Ovary (tissue), 9 donors: ENCODE data around the gene DAAM1. TPM values are rescaled to one million over a fixed set of nuclear protein-coding genes. Genes with fewer than 3 reads are reported as not detected.

Experiments
- DNase-seq, 5 donors: peaks; one replicate each; pipeline ENCODE4 v3.0.0-alpha.2; 2019 to 2020
- H3K27ac ChIP-seq, 2 donors: fragments of 200-600 bp; one replicate each; pipeline versions ENCODE4 v1.5.1 to v1.8.0; 2019 to 2022
- H3K27me3 ChIP-seq: fragments of 200-600 bp; one replicate; pipeline ENCODE4 v1.8.0; 2022
- H3K36me3 ChIP-seq: fragments of 200-600 bp; sonication (generic); one replicate; pipeline ENCODE4 v1.5.1; 2019
- H3K4me1 ChIP-seq: one replicate; pipeline ENCODE4 v1.8.1; 2013; ENCODE audit warnings: mild to moderate bottlenecking, moderate library complexity; ENCODE audit not compliant: insufficient read depth
- H3K4me3 ChIP-seq: fragments of 200-600 bp; sonication (generic); one replicate; pipeline ENCODE4 v1.5.1; 2017
- H3K9me3 ChIP-seq, 2 donors: fragments of 200-600 bp in 1 of 2; sonication (generic) in 1 of 2; one replicate each; pipeline versions ENCODE4 v1.5.1 to v1.8.1; 2013 to 2019; ENCODE audit warnings: mild to moderate bottlenecking in 1 of 2, moderate library complexity in 1 of 2
- CTCF ChIP-seq, 3 donors: fragments of 450-650 bp in 2 of 3; fragments of 200-600 bp in 1 of 3; IDR thresholded peaks; one replicate each; pipeline versions ENCODE4 v1.5.1 to v1.8.0; 2016 to 2022; ENCODE audit warnings: antibody characterized with exemption in 3 of 3, mild to moderate bottlenecking in 1 of 3
- EP300 ChIP-seq: sonication (generic); formaldehyde crosslinking; IDR thresholded peaks from one replicate; pipeline ENCODE4 v1.6.1; 2017; ENCODE audit warnings: antibody characterized with exemption
- POLR2A ChIP-seq: fragments of 450-650 bp; IDR thresholded peaks from one replicate; pipeline ENCODE4 v1.6.1; 2017; ENCODE audit warnings: antibody characterized with exemption, mild to moderate bottlenecking, moderate library complexity
- WGBS, 3 donors: extraction: QIAGEN DNeasy Blood & Tissue Kit in 1 of 3; methylation state at CpG; one replicate each; pipeline versions ENCODE4 v1.1.5 to v1.1.7; 2013 to 2017; 5-methylcytosine and 5-hydroxymethylcytosine counted together
- intact Hi-C, 4 donors: fragments of 100-400 bp; cut with DNase I; formaldehyde crosslinking; loops; one replicate each; pipeline versions ENCODE4 v1.11.0 to v1.15.1; 2022 to 2023
- polyA plus RNA-seq, 2 donors: library from polyadenylated mRNA; stranded (reverse); fragments of 200-250 nt in 1 of 2; fragments of 350-450 nt in 1 of 2; fragmentation: Illumina TruSeq in 1 of 2; extraction: RNeasy Lipid Tissue Mini Kit (QIAGEN cat#74804) in 1 of 2; gene quantifications; one replicate each; pipeline ENCODE4 v1.2.3, GENCODE V29; 2013 to 2014
- total RNA-seq, 7 donors: library from RNA; depleted of rRNA in 2 of 7; stranded (reverse); fragments of >200 nt in 2 of 7; fragmentation: NEBNext Ultra II Directional in 3 of 7; extraction: Animal tissue kit (Norgen Biotek cat#: 25700) in 3 of 7; gene quantifications; one replicate each; pipeline versions ENCODE4 v1.1.0 to v1.2.4, GENCODE V29; 2016 to 2023
- donor health status: DM: no; HTN: no; CAD: no; lungs with moderate emphysema.
- donor health status: DM: no; HTN: no; CAD: no.
- donor health status: Bipolar disorder and iron deficiency.
- donor health status: DM: yes; HTN: yes; CAD: no.
- donor health status: DM: no; HTN: no; CAD: no.
- donor health status: DM: yes; HTN: yes; CAD: no.

The DAAM1 gene
- total and polyA plus RNA-seq, 9 donors = 19.0 to 83.3 (median 35.3) TPM

- intact Hi-C loops = no loop called here
- DNase-seq = no peak
- H3K27me3 ChIP-seq = no peaks in the 10 kb centered on the region
- no peak overlapping the region for H3K27ac ChIP-seq
- H3K9me3 ChIP-seq = no peaks in the 10 kb centered on the region
- H3K36me3 ChIP-seq = no peaks in the 10 kb centered on the region
- H3K4me1 ChIP-seq = peaks cover 18% of the 10 kb centered on the region
- 88 to 95% (median 90%) methylated on average over 3 of the region's 3 CpGs for WGBS, 3 donors
- TF ChIP-seq EP300 (no peak), POLR2A (no peak), CTCF (IDR thresholded peaks at IDR 0.05) (no peak)
- H3K4me3 ChIP-seq = no peak overlapping the region
These were observed 26.3 kb downstream of the DAAM1 start for GRCh38 chr14:59214702-59215302.

GRCh38 chr14:59215322-59215721, 26.9 kb downstream of the DAAM1 start:
- no peak overlapping the region for H3K4me3 ChIP-seq
- H3K27ac ChIP-seq = no peak overlapping the region
- no peaks in the 10 kb centered on the region for H3K27me3 ChIP-seq
- H3K4me1 ChIP-seq = peaks cover 17% of the 10 kb centered on the region
- intact Hi-C loops = no loop called here
- no peaks in the 10 kb centered on the region for H3K9me3 ChIP-seq
- 11 to 15% (median 11%) methylated on average over 7 of the region's 7 CpGs for WGBS, 3 donors
- TF ChIP-seq CTCF (IDR thresholded peaks at IDR 0.05) = no peak
- no peak for TF ChIP-seq EP300
- TF ChIP-seq POLR2A = no peak
- peak; percentile 36 to 83 (median 63) for DNase-seq
- H3K36me3 ChIP-seq = no peaks in the 10 kb centered on the region

- peaks cover 21% of the 10 kb centered on the region for H3K4me1 ChIP-seq
- WGBS, 3 donors = 88 to 93% (median 93%) methylated on average over 4 of the region's 4 CpGs
- H3K36me3 ChIP-seq = no peaks in the 10 kb centered on the region
- no peaks in the 10 kb centered on the region for H3K27me3 ChIP-seq
- H3K4me3 ChIP-seq = no peak overlapping the region
- H3K27ac ChIP-seq = no peak overlapping the region
- DNase-seq = no peak
- no peaks in the 10 kb centered on the region for H3K9me3 ChIP-seq
- intact Hi-C loops = no loop called here
- TF ChIP-seq POLR2A = no peak
- no peak for TF ChIP-seq EP300
- no peak for TF ChIP-seq CTCF (IDR thresholded peaks at IDR 0.05)
These were observed 27.3 kb downstream of the DAAM1 start for GRCh38 chr14:59215757-59216156.

GRCh38 chr14:59217011-59217410, 28.5 kb downstream of the DAAM1 start:
- Histone ChIP-seq H3K36me3 (no peaks in the 10 kb centered on the region), H3K27me3 (no peaks in the 10 kb centered on the region), H3K27ac (no peak overlapping the region), H3K4me3 (no peak overlapping the region), H3K4me1 (peaks cover 25% of the 10 kb centered on the region), H3K9me3 (no peaks in the 10 kb centered on the region)
- DNase-seq = no peak
- intact Hi-C loops = no loop called here
- 53 to 61% (median 55%) methylated on average over 1 of the region's 1 CpG for WGBS, 3 donors
- TF ChIP-seq POLR2A = no peak
- TF ChIP-seq CTCF (IDR thresholded peaks at IDR 0.05) = no peak
- no peak for TF ChIP-seq EP300
